K562 (cell line): Measurements from ENCODE around the gene HOXC12. TPM values are rescaled to one million over a fixed set of nuclear protein-coding genes. Genes with fewer than 3 reads are reported as not detected.

Experiments used
- ATAC-seq: fragments of 200-7000 bp; cut with Tn5 transposase; 3 replicates; pipeline ENCODE4 v1.9.1; 2020; ENCODE audit warnings: moderate library complexity
- BruUV-seq: library from RNA; stranded (reverse); fragments of 400-500 nt; replicated peaks from 2 replicates; lab custom pipeline; 2021; lab: Mats Ljungman, UMichigan
- CTCF ChIA-PET: fragments of 300-600 bp; formaldehyde crosslinking; extraction: SDS; loops from one replicate; lab custom pipeline; 2021; ENCODE audit warnings: low intra/inter-chr PET ratio; lab: Yijun Ruan, JAX
- POLR2A ChIA-PET: fragments of 300-600, 350-650 bp; sonication (Branson Sonifier 250); formaldehyde crosslinking; extraction: SDS; loops from one replicate; lab custom pipeline; 2021; ENCODE audit warnings: antibody characterized with exemption, inconsistent platforms; lab: Yijun Ruan, JAX
- DNase-seq, 4 experiments: peaks; one replicate each; pipeline versions ENCODE4 v3.0.0 to v3.0.0-alpha.2; 2011 to 2018; ENCODE audit warnings: low spot score in 3 of 4, mixed read lengths in 3 of 4; ENCODE audit errors: extremely low read depth in 1 of 4
- FAIRE-seq: peaks from 2 replicates; lab custom pipeline; 2011; peaks lifted over from hg19 to GRCh38; lab: Jason Lieb, UNC
- H2AFZ ChIP-seq: 2 replicates; pipeline ENCODE4 v1.6.0; 2011; ENCODE audit warnings: low read depth, low read length, control low read depth, inconsistent platforms
- H3K27ac ChIP-seq: fragments of 200-600 bp; 3 replicates; pipeline ENCODE4 v1.8.0; 2011; ENCODE audit warnings: low read depth, mild to moderate bottlenecking, control low read depth, inconsistent platforms, low read length, moderate library complexity, mixed read lengths; ENCODE audit errors: extremely low read depth
- H3K27me3 ChIP-seq, 2 experiments: fragments of 300-600 bp in 1 of 2; 2 replicates in 1 of 2; 3 replicates in 1 of 2; pipeline versions ENCODE4 v1.6.0 to v1.8.0; 2011; ENCODE audit warnings: inconsistent platforms in 2 of 2, low read length in 2 of 2, mild to moderate bottlenecking in 1 of 2, mixed read lengths in 1 of 2, moderate library complexity in 1 of 2; ENCODE audit not compliant: control insufficient read depth in 2 of 2, insufficient read depth in 2 of 2
- H3K36me3 ChIP-seq: fragments of 300-600 bp; 3 replicates; pipeline ENCODE4 v1.8.0; 2011; ENCODE audit warnings: mild to moderate bottlenecking, low read length, inconsistent platforms; ENCODE audit not compliant: control insufficient read depth, insufficient read depth
- H3K4me1 ChIP-seq, 2 experiments: fragments of 200-600 bp in 1 of 2; replicated peaks in 1 of 2; 2 replicates in 1 of 2; 3 replicates in 1 of 2; pipeline versions ENCODE4 v1.5.1 to v1.8.0; 2011; ENCODE audit warnings: inconsistent platforms in 2 of 2, low read length in 2 of 2, mild to moderate bottlenecking in 1 of 2, mixed read lengths in 1 of 2, moderate library complexity in 1 of 2; ENCODE audit not compliant: control insufficient read depth in 2 of 2, insufficient read depth in 2 of 2
- H3K4me2 ChIP-seq: 2 replicates; pipeline ENCODE4 v1.6.1; 2011; ENCODE audit warnings: low read length, control low read depth, inconsistent platforms, mixed read lengths; ENCODE audit not compliant: insufficient read depth
- H3K4me3 ChIP-seq: fragments of 200-600 bp; sonication (generic), shearing (Covaris generic); 2 replicates; pipeline ENCODE4 v1.5.1; 2016; ENCODE audit warnings: control low read depth, inconsistent platforms
- H3K79me2 ChIP-seq: fragments of 200-600 bp; 3 replicates; pipeline ENCODE4 v1.8.0; 2011; ENCODE audit warnings: low read length, inconsistent platforms; ENCODE audit not compliant: control insufficient read depth, insufficient read depth
- H3K9ac ChIP-seq, 2 experiments: 2 replicates each; pipeline versions ENCODE4 v1.6.0 to v1.6.1; 2011; ENCODE audit warnings: low read depth in 2 of 2, low read length in 2 of 2, control low read depth in 1 of 2, inconsistent platforms in 1 of 2, mild to moderate bottlenecking in 1 of 2, mixed read lengths in 1 of 2; ENCODE audit not compliant: insufficient read depth in 1 of 2
- H3K9me1 ChIP-seq: one replicate; pipeline ENCODE4 v1.6.0; 2011; ENCODE audit warnings: inconsistent platforms, mild to moderate bottlenecking, low read length, moderate library complexity; ENCODE audit not compliant: control insufficient read depth, insufficient read depth
- H3K9me3 ChIP-seq: replicated peaks from 2 replicates; pipeline ENCODE4 v1.5.1; 2011; ENCODE audit warnings: low read depth, low read length, inconsistent platforms; ENCODE audit not compliant: control insufficient read depth, insufficient read depth
- H4K20me1 ChIP-seq: replicated peaks from 2 replicates; pipeline ENCODE4 v1.6.1; 2011; ENCODE audit warnings: low read length, inconsistent platforms, mixed read lengths; ENCODE audit not compliant: control insufficient read depth, insufficient read depth
- POLR2A ChIP-seq: fragments of 450-650 bp; conservative IDR thresholded peaks from 2 replicates; pipeline ENCODE4 v1.6.1; 2016
- RAD21 ChIP-seq, 2 experiments: fragments of 250-450 bp in 1 of 2; fragments of 450-650 bp in 1 of 2; sonication (Bioruptor Pico) in 1 of 2; formaldehyde crosslinking in 1 of 2; IDR thresholded peaks in 1 of 2; conservative IDR thresholded peaks in 1 of 2; 2 replicates each; pipeline versions ENCODE4 v1.4.0 to v1.8.0; 2020 to 2022; ENCODE audit warnings: mild to moderate bottlenecking in 2 of 2, moderate library complexity in 1 of 2
- REST ChIP-seq, 2 experiments: fragments of 450-650 bp; formaldehyde crosslinking in 1 of 2; IDR thresholded peaks; 2 replicates each; pipeline versions ENCODE4 v1.4.0 to v1.6.1; 2014 to 2020; ENCODE audit warnings: mild to moderate bottlenecking in 2 of 2, borderline replicate concordance in 1 of 2, low read depth in 1 of 2
- STAT5B ChIP-seq: fragments of 250-450 bp; sonication (Bioruptor Pico); IDR thresholded peaks from 2 replicates; pipeline ENCODE4 v1.8.0; 2021; ENCODE audit warnings: mild to moderate bottlenecking, inconsistent platforms
- ZNF384 ChIP-seq: IDR thresholded peaks from 2 replicates; pipeline ENCODE4 v1.6.1; 2012; ENCODE audit warnings: low read depth, low read length, improper control_type of control experiment
- WGBS: fragments of 100-300 bp; shearing (Covaris generic); methylation state at CpG from one replicate; pipeline ENCODE4 v1.1.6; 2016; ENCODE audit warnings: low coverage, mixed read lengths; ENCODE audit not compliant: insufficient coverage; ENCODE audit errors: missing lambda C conversion rate; 5-methylcytosine and 5-hydroxymethylcytosine counted together
- in situ Hi-C: fragments of 300-500 bp; cut with MboI; formaldehyde crosslinking; loops from 4 replicates; pipeline ENCODE4 v1.15.0; 2018; ENCODE audit warnings: inconsistent platforms, mixed read lengths
- intact Hi-C: fragments of 100-400 bp; cut with micrococcal nuclease; formaldehyde crosslinking; loops from 2 replicates; pipeline ENCODE4 v1.14.2; 2022
- polyA plus RNA-seq, 8 experiments: library from polyadenylated mRNA; depleted of rRNA in 4 of 8; stranded (reverse) in 5 of 8; unstranded in 3 of 8; fragments of >200 nt; fragmentation: Nextera tagmentation in 2 of 8; fragmentation: Illumina TruSeq in 1 of 8; extraction: Ambion mirVana in 2 of 8; extraction: Trizol in 1 of 8; gene quantifications; 2 replicates each; pipeline versions ENCODE4 v1.2.1 to v1.2.3, GENCODE V29; 2011 to 2014; ENCODE audit warnings: inconsistent platforms in 1 of 8, missing spikeins in 1 of 8
- total RNA-seq, 7 experiments: library from RNA; depleted of rRNA in 6 of 7; stranded (reverse); fragments of >200 nt in 6 of 7; fragmentation: Illumina TruSeq in 2 of 7; extraction: Trizol in 2 of 7; gene quantifications; 2 replicates each; pipeline versions ENCODE4 v1.2.1 to v1.2.3, GENCODE V29; 2011 to 2021; ENCODE audit warnings: low replicate concordance in 1 of 7
- TF ChIP-seq, protein P1 (sequence below): fragments of 200-400 bp; formaldehyde crosslinking; IDR thresholded peaks from 2 replicates; pipeline ENCODE4 v1.6.1; 2017; ENCODE audit warnings: mild to moderate bottlenecking, low read depth, low read length, moderate library complexity
- TF ChIP-seq, protein P2 (sequence below), 3 experiments: IDR thresholded peaks in 2 of 3; conservative IDR thresholded peaks in 1 of 3; 2 replicates each; pipeline ENCODE4 v1.5.1; 2011 to 2012; ENCODE audit warnings: low read length in 3 of 3, mild to moderate bottlenecking in 3 of 3, control low read depth in 2 of 3, improper control_type of control experiment in 1 of 3, inconsistent platforms in 1 of 3, low read depth in 1 of 3, mixed read lengths in 1 of 3, moderate library complexity in 1 of 3; ENCODE audit not compliant: insufficient read depth in 2 of 3

The HOXC12 gene
- total and polyA plus RNA-seq, 9 of the 15 experiments (the other 6 are each of a cell fraction or from before 2014, with no cell fraction given): 0.04 to 0.36 (median 0.11) TPM; not detected in 1

DNA sequence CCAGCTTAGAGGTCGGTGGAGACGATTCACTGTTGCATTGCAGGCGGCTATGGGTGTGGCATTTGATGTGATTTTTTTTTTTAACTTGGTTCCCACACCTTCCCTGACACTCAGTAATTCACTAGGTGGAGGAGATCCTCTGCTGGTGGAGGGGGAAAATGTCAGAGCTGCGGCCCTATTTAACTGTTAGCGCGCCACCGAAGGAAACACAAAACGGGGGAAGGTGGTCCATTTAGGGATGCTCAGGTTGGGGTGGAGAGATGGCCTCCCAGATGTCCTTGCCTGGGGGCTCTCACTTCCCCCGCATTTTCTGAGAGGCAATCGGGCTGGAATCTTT, 4.3 kb upstream of the HOXC12 start:
- Histone ChIP-seq H3K36me3 (no peaks in the 10 kb centered on the region), H4K20me1 (peaks cover 6% of the 10 kb centered on the region), H2AFZ (no peak overlapping the region), H3K4me1 (peaks cover 12 to 47% of the 10 kb centered on the region in 2 experiments; a peak in 4 of 5 replicates), H3K4me3 (no peak overlapping the region), H3K9me1 (no peaks in the 10 kb centered on the region), H3K27me3 (peaks cover 42 to 61% of the 10 kb centered on the region in 2 experiments), H3K79me2 (no peaks in the 10 kb centered on the region), H3K27ac (no peak overlapping the region), H3K9ac (no peak overlapping the region; a peak in 1 of 4 replicates), H3K9me3 (no peaks in the 10 kb centered on the region), H3K4me2 (no peak overlapping the region)
- 9% methylated on average over 10 of the region's 10 CpGs for WGBS
- in situ Hi-C loops (no loop called here), intact Hi-C loops (no loop called here)
- BruUV-seq: no TSS peak
- peak; percentile 46 for FAIRE-seq
- peak in 1 of 2 experiments; percentile 28; a peak in 1 of 4 replicates for TF ChIP-seq RAD21 (CRISPR knock-in tag; conservative IDR thresholded peaks at IDR 0.05 in 1 of 2, IDR thresholded peaks at IDR 0.05 in 1 of 2)
- TF ChIP-seq, protein P1, sequence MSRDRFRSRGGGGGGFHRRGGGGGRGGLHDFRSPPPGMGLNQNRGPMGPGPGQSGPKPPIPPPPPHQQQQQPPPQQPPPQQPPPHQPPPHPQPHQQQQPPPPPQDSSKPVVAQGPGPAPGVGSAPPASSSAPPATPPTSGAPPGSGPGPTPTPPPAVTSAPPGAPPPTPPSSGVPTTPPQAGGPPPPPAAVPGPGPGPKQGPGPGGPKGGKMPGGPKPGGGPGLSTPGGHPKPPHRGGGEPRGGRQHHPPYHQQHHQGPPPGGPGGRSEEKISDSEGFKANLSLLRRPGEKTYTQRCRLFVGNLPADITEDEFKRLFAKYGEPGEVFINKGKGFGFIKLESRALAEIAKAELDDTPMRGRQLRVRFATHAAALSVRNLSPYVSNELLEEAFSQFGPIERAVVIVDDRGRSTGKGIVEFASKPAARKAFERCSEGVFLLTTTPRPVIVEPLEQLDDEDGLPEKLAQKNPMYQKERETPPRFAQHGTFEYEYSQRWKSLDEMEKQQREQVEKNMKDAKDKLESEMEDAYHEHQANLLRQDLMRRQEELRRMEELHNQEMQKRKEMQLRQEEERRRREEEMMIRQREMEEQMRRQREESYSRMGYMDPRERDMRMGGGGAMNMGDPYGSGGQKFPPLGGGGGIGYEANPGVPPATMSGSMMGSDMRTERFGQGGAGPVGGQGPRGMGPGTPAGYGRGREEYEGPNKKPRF: no peak
- no peak for TF ChIP-seq STAT5B (CRISPR knock-in tag)
- TF ChIP-seq, protein P2, sequence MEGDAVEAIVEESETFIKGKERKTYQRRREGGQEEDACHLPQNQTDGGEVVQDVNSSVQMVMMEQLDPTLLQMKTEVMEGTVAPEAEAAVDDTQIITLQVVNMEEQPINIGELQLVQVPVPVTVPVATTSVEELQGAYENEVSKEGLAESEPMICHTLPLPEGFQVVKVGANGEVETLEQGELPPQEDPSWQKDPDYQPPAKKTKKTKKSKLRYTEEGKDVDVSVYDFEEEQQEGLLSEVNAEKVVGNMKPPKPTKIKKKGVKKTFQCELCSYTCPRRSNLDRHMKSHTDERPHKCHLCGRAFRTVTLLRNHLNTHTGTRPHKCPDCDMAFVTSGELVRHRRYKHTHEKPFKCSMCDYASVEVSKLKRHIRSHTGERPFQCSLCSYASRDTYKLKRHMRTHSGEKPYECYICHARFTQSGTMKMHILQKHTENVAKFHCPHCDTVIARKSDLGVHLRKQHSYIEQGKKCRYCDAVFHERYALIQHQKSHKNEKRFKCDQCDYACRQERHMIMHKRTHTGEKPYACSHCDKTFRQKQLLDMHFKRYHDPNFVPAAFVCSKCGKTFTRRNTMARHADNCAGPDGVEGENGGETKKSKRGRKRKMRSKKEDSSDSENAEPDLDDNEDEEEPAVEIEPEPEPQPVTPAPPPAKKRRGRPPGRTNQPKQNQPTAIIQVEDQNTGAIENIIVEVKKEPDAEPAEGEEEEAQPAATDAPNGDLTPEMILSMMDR (IDR thresholded peaks at IDR 0.05 in 2 of 3, conservative IDR thresholded peaks at IDR 0.05 in 1 of 3; ENCODE audit: insufficient read depth in 2 of 3, low read depth in 1 of 3, low read length in 3 of 3): peak; percentile 32 to 37 (median 35); a peak in 4 of 6 replicates
- TF ChIP-seq POLR2A: no peak
- TF ChIP-seq ZNF384: peak; percentile 60
- peak; percentile 8; the same call in 1 of the 2 replicates for TF ChIP-seq REST (IDR thresholded peaks at IDR 0.05; ENCODE audit: borderline replicate concordance)
- TF ChIP-seq REST (CRISPR knock-in tag; IDR thresholded peaks at IDR 0.05; ENCODE audit: low read depth): no peak
- peak in 2 of 4 experiments; percentile 30 to 35 for DNase-seq
- ATAC-seq: peak; percentile 39
- CTCF ChIA-PET: no interaction called here
- POLR2A ChIA-PET: no interaction called here
